IMR-90 (cell line): ENCODE data around the gene APC2. TPM values are rescaled to one million over a fixed set of nuclear protein-coding genes. Genes with fewer than 3 reads are reported as not detected.

Experiments used
- ATAC-seq: fragments of 200-7000 bp; cut with Tn5 transposase; 2 replicates; pipeline ENCODE4 v1.9.1; 2020; ENCODE audit warnings: low read depth, mild to moderate bottlenecking, moderate library complexity
- BruUV-seq: library from RNA; stranded (reverse); fragments of 400-500 nt; replicated peaks from 2 replicates; lab custom pipeline; 2021; lab: Mats Ljungman, UMichigan
- CTCF ChIA-PET: fragments of 300-600 bp; formaldehyde crosslinking; extraction: SDS; loops from one replicate; lab custom pipeline; 2021; ENCODE audit warnings: antibody characterized with exemption; lab: Yijun Ruan, JAX
- POLR2A ChIA-PET: fragments of 300-600 bp; sonication (Branson Sonifier 250); formaldehyde crosslinking; loops from one replicate; lab custom pipeline; 2022; ENCODE audit warnings: antibody characterized with exemption; ENCODE audit not compliant: unreplicated experiment; lab: Charles Lee
- DNase-seq: peaks from one replicate; pipeline ENCODE4 v3.0.0; 2013
- H2AFZ ChIP-seq: replicated peaks from 2 replicates; pipeline ENCODE3; 2013; ENCODE audit warnings: low read length, mild to moderate bottlenecking; ENCODE audit not compliant: poor library complexity
- H2AK5ac ChIP-seq: 2 replicates; pipeline ENCODE4 v1.6.1; 2013; ENCODE audit warnings: low read depth, low read length, inconsistent platforms
- H2AK9ac ChIP-seq: replicated peaks from 2 replicates; pipeline ENCODE3; 2013; ENCODE audit warnings: mild to moderate bottlenecking, low read depth, low read length, moderate library complexity; ENCODE audit not compliant: poor library complexity
- H2BK120ac ChIP-seq: 2 replicates; pipeline ENCODE4 v1.6.1; 2013; ENCODE audit warnings: low read depth, low read length, inconsistent platforms
- H2BK15ac ChIP-seq: 3 replicates; pipeline ENCODE4 v1.6.1; 2013; ENCODE audit warnings: low read depth, low read length, inconsistent platforms
- H2BK20ac ChIP-seq: 2 replicates; pipeline ENCODE4 v1.6.1; 2013; ENCODE audit warnings: low read depth, mild to moderate bottlenecking, inconsistent platforms, low read length, moderate library complexity
- H2BK5ac ChIP-seq: 2 replicates; pipeline ENCODE4 v1.6.1; 2013; ENCODE audit warnings: mild to moderate bottlenecking, low read depth, low read length, inconsistent platforms; ENCODE audit not compliant: poor library complexity, severe bottlenecking
- H3K14ac ChIP-seq: replicated peaks from 2 replicates; pipeline ENCODE4 v1.6.1; 2013; ENCODE audit warnings: low read depth, low read length, inconsistent platforms
- H3K18ac ChIP-seq: 2 replicates; pipeline ENCODE4 v1.6.1; 2013; ENCODE audit warnings: low read depth, low read length, control low read depth
- H3K23ac ChIP-seq: 2 replicates; pipeline ENCODE4 v1.6.1; 2013; ENCODE audit warnings: low read depth, low read length, inconsistent platforms
- H3K27ac ChIP-seq: 2 replicates; pipeline ENCODE4 v1.5.1; 2013; ENCODE audit warnings: mild to moderate bottlenecking, control low read depth, low read length; ENCODE audit not compliant: insufficient read depth
- H3K27me3 ChIP-seq: 2 replicates; pipeline ENCODE4 v1.6.1; 2013; ENCODE audit warnings: low read length; ENCODE audit not compliant: control insufficient read depth, insufficient read depth
- H3K36me3 ChIP-seq: 2 replicates; pipeline ENCODE4 v1.6.1; 2013; ENCODE audit warnings: low read length, mixed read lengths; ENCODE audit not compliant: control insufficient read depth, insufficient read depth
- H3K4ac ChIP-seq: 2 replicates; pipeline ENCODE4 v1.6.1; 2013; ENCODE audit warnings: low read depth, low read length, inconsistent platforms
- H3K4me1 ChIP-seq: 2 replicates; pipeline ENCODE4 v1.6.1; 2013; ENCODE audit warnings: low read length, mixed read lengths; ENCODE audit not compliant: control insufficient read depth, insufficient read depth
- H3K4me2 ChIP-seq: 2 replicates; pipeline ENCODE4 v1.6.1; 2013; ENCODE audit warnings: low read depth, mild to moderate bottlenecking, control low read depth, low read length, moderate library complexity
- H3K4me3 ChIP-seq: 2 replicates; pipeline ENCODE4 v1.5.1; 2013; ENCODE audit warnings: low read depth, mild to moderate bottlenecking, control low read depth, low read length, moderate library complexity; ENCODE audit not compliant: insufficient read depth
- H3K56ac ChIP-seq: 2 replicates; pipeline ENCODE4 v1.6.1; 2013; ENCODE audit warnings: low read length, inconsistent platforms; ENCODE audit not compliant: insufficient read depth; ENCODE audit errors: extremely low read depth
- H3K79me1 ChIP-seq, 2 experiments: 2 replicates each; pipeline ENCODE4 v1.6.1; 2013; ENCODE audit warnings: low read length in 2 of 2, inconsistent platforms in 1 of 2, low read depth in 1 of 2
- H3K9ac ChIP-seq: 2 replicates; pipeline ENCODE4 v1.6.1; 2013; ENCODE audit warnings: low read depth, low read length, control low read depth
- H3K9me1 ChIP-seq: 2 replicates; pipeline ENCODE4 v1.6.1; 2013; ENCODE audit warnings: low read length, inconsistent platforms; ENCODE audit not compliant: insufficient read depth
- H3K9me3 ChIP-seq: 2 replicates; pipeline ENCODE4 v1.6.1; 2013; ENCODE audit warnings: low read length; ENCODE audit not compliant: control insufficient read depth, insufficient read depth
- H4K20me1 ChIP-seq: 2 replicates; pipeline ENCODE4 v1.6.1; 2013; ENCODE audit warnings: low read length, inconsistent platforms; ENCODE audit not compliant: insufficient read depth
- H4K5ac ChIP-seq: 2 replicates; pipeline ENCODE4 v1.6.1; 2013; ENCODE audit warnings: mild to moderate bottlenecking, low read depth, low read length, control low read depth
- H4K8ac ChIP-seq, 2 experiments: 2 replicates each; pipeline ENCODE4 v1.6.1; 2013; ENCODE audit warnings: low read depth in 2 of 2, low read length in 2 of 2, control low read depth in 1 of 2, inconsistent platforms in 1 of 2
- H4K91ac ChIP-seq: 2 replicates; pipeline ENCODE4 v1.6.1; 2013; ENCODE audit warnings: low read depth, low read length, inconsistent platforms; ENCODE audit not compliant: insufficient read depth
- BHLHE40 ChIP-seq: fragments of 150-350 bp; IDR thresholded peaks from 2 replicates; pipeline ENCODE4 v1.6.1; 2016; ENCODE audit warnings: mild to moderate bottlenecking, low read depth, low read length
- CEBPB ChIP-seq: IDR thresholded peaks from 2 replicates; pipeline ENCODE4 v1.6.1; 2012; ENCODE audit warnings: low read depth, low read length, improper control_type of control experiment
- CHD1 ChIP-seq: IDR thresholded peaks from 2 replicates; pipeline ENCODE4 v1.6.1; 2012; ENCODE audit warnings: low read depth, low read length, improper control_type of control experiment
- FOS ChIP-seq: fragments of 150-350 bp; IDR thresholded peaks from 2 replicates; pipeline ENCODE4 v1.6.1; 2016; ENCODE audit warnings: low read depth, low read length
- MAFK ChIP-seq: IDR thresholded peaks from 2 replicates; pipeline ENCODE4 v1.6.1; 2012; ENCODE audit warnings: low read depth, low read length, improper control_type of control experiment
- MAZ ChIP-seq: IDR thresholded peaks from 2 replicates; pipeline ENCODE4 v1.6.1; 2012; ENCODE audit warnings: low read depth, mild to moderate bottlenecking, low read length, improper control_type of control experiment, moderate library complexity, borderline replicate concordance
- MXI1 ChIP-seq: IDR thresholded peaks from 2 replicates; pipeline ENCODE4 v1.6.1; 2012; ENCODE audit warnings: low read depth, mild to moderate bottlenecking, low read length, moderate library complexity, borderline replicate concordance
- NFE2L2 ChIP-seq: fragments of 150-350 bp; IDR thresholded peaks from 2 replicates; pipeline ENCODE4 v1.6.1; 2016; ENCODE audit warnings: low read depth, mild to moderate bottlenecking, low read length
- POLR2A ChIP-seq: IDR thresholded peaks from 2 replicates; pipeline ENCODE4 v1.6.1; 2012; ENCODE audit warnings: mild to moderate bottlenecking, low read depth, low read length
- RAD21 ChIP-seq: IDR thresholded peaks from 2 replicates; pipeline ENCODE4 v1.6.1; 2012; ENCODE audit warnings: low read length, improper control_type of control experiment
- RCOR1 ChIP-seq: IDR thresholded peaks from 2 replicates; pipeline ENCODE4 v1.6.1; 2012; ENCODE audit warnings: mild to moderate bottlenecking, low read length, improper control_type of control experiment; ENCODE audit not compliant: insufficient replicate concordance
- RFX5 ChIP-seq: IDR thresholded peaks from 2 replicates; pipeline ENCODE4 v1.8.0; 2012; ENCODE audit warnings: low read depth, mild to moderate bottlenecking, low read length, moderate library complexity
- SMC3 ChIP-seq: fragments of 150-350 bp; IDR thresholded peaks from 2 replicates; pipeline ENCODE4 v1.6.1; 2016; ENCODE audit warnings: low read depth, mild to moderate bottlenecking, antibody characterized with exemption, low read length, moderate library complexity
- WGBS, 2 experiments: methylation state at CpG; one replicate each; pipeline versions ENCODE4 v1.1.5 to v1.1.7; 2013; ENCODE audit warnings: missing lambda C conversion rate in 2 of 2; ENCODE audit not compliant: insufficient read length in 1 of 2; ENCODE audit errors: extremely low coverage in 2 of 2; 5-methylcytosine and 5-hydroxymethylcytosine counted together
- dilution Hi-C: fragments of 300-500 bp; cut with HindIII; formaldehyde crosslinking; loops from one replicate; pipeline ENCODE4 v1.14.3; 2018; ENCODE audit warnings: low sequenced_read_pairs; ENCODE audit not compliant: unreplicated experiment
- in situ Hi-C: fragments of 300-500 bp; cut with MboI; formaldehyde crosslinking; loops from 3 replicates; pipeline ENCODE4 v1.14.3; 2019; ENCODE audit warnings: low sequenced_read_pairs, inconsistent platforms, mixed read lengths
- intact Hi-C: fragments of 100-400 bp; cut with micrococcal nuclease; formaldehyde crosslinking; loops from 2 replicates; pipeline ENCODE4 v1.10.0; 2022
- polyA plus RNA-seq, 3 experiments: library from polyadenylated mRNA; depleted of rRNA; stranded (reverse); fragments of >200 nt; gene quantifications; 2 replicates each; pipeline ENCODE4 v1.2.3, GENCODE V29; 2012; ENCODE audit warnings: low replicate concordance in 1 of 3
- total RNA-seq: library from RNA; depleted of rRNA; stranded (reverse); fragments of >200 nt; gene quantifications from 2 replicates; pipeline ENCODE4 v1.2.3, GENCODE V29; 2012
- TF ChIP-seq, protein P1 (sequence below): fragments of 150-350 bp; IDR thresholded peaks from 2 replicates; pipeline ENCODE4 v1.6.1; 2017; ENCODE audit warnings: mild to moderate bottlenecking, antibody characterized with exemption, low read length, low read depth
- TF ChIP-seq, protein P2 (sequence below): fragments of 150-350 bp; IDR thresholded peaks from 2 replicates; pipeline ENCODE4 v1.6.1; 2016; ENCODE audit warnings: low read depth, mild to moderate bottlenecking, low read length, moderate library complexity, borderline replicate concordance

APC2 gene
- total and polyA plus RNA-seq, 2 of the 4 experiments (the other 2 are of a cell fraction): 0.36 to 0.41 TPM

DNA sequence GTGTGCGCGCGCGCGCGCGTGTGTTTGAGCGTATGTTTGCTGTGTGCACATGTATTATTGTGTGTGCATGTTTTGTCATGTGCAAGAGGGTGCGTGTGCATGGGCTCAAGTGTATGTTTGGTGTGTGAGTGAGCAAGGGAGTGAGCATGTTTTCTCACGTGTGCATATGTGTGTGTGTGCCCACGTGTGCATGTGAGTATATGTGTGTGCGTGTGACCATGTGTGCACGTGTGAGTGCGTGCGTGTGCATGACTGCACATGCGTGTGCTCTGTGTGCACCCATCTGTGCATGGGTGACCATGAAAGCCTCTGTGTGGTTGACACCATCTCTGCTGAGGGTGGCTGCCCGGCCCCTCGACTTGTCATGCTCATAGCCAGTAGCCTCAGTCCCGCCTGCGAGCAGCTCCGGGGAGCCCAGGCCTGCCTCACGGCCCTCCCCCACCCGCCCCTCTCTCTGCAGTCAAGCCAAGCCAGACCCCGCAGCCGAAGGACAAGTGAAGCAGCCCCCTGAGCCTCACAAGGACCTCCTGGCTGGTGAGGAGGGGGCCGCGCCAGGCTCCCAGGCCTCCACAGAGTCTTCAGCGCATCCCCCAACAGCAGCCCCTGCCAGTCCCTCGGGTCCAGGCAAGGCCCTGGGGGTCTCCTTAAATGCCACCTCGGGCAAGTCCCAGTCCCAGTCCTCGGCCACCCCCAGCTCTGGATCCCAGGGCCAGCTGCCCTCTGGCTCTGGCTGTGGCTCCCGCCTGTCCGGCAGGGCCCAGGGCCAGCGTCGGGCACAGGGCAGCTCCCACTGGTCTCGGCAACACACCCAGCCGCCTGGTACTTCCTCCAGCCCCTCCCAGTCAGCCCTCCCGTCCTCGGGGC lies 47.0 kb downstream of the APC2 start:
- Histone ChIP-seq H3K4me1 (no peaks in the 10 kb centered on the region), H3K9ac (no peak overlapping the region), H4K20me1 (no peaks in the 10 kb centered on the region), H3K4ac (no peak overlapping the region), H3K27me3 (peaks cover 11% of the 10 kb centered on the region; the same call in 1 of the 2 replicates), H3K23ac (no peak overlapping the region), H2BK15ac (no peak overlapping the region), H3K79me1 (no peaks in the 10 kb centered on the region), H3K36me3 (no peaks in the 10 kb centered on the region), H2AFZ (peak overlapping the region; percentile 3), H3K4me2 (no peak overlapping the region), H4K8ac (no peak overlapping the region), H3K14ac (no peak overlapping the region), H3K9me1 (no peaks in the 10 kb centered on the region), H2AK5ac (no peak overlapping the region), H2BK20ac (no peak overlapping the region), H3K4me3 (no peak overlapping the region), H3K9me3 (no peaks in the 10 kb centered on the region), H2BK120ac (no peak overlapping the region), H3K56ac (no peak overlapping the region), H3K27ac (no peak overlapping the region), H4K5ac (no peak overlapping the region), H2BK5ac (no peak overlapping the region), H2AK9ac (no peak overlapping the region), H3K18ac (no peak overlapping the region), H4K91ac (no peak overlapping the region)
- CTCF ChIA-PET: no interaction called here
- in situ Hi-C loops: no loop called here
- 50% methylated on average over 20 of the region's 39 CpGs; no CpG with 5 or more reads in 1 of the 2 experiments for WGBS, 2 experiments
- intact Hi-C loops: no loop called here
- DNase-seq (no peak), ATAC-seq (no peak)
- POLR2A ChIA-PET: no interaction called here
- dilution Hi-C loops: no loop called here
- BruUV-seq: no TSS peak
- TF ChIP-seq RFX5: no peak
- no peak for TF ChIP-seq SMC3
- TF ChIP-seq, protein P1, sequence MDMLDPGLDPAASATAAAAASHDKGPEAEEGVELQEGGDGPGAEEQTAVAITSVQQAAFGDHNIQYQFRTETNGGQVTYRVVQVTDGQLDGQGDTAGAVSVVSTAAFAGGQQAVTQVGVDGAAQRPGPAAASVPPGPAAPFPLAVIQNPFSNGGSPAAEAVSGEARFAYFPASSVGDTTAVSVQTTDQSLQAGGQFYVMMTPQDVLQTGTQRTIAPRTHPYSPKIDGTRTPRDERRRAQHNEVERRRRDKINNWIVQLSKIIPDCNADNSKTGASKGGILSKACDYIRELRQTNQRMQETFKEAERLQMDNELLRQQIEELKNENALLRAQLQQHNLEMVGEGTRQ: no peak
- no peak for TF ChIP-seq MAZ
- TF ChIP-seq MAFK: no peak
- TF ChIP-seq RCOR1: no peak
- no peak for TF ChIP-seq POLR2A
- no peak for TF ChIP-seq CEBPB
- TF ChIP-seq, protein P2, sequence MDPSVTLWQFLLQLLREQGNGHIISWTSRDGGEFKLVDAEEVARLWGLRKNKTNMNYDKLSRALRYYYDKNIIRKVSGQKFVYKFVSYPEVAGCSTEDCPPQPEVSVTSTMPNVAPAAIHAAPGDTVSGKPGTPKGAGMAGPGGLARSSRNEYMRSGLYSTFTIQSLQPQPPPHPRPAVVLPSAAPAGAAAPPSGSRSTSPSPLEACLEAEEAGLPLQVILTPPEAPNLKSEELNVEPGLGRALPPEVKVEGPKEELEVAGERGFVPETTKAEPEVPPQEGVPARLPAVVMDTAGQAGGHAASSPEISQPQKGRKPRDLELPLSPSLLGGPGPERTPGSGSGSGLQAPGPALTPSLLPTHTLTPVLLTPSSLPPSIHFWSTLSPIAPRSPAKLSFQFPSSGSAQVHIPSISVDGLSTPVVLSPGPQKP: no peak
- TF ChIP-seq RAD21: no peak
- TF ChIP-seq FOS: no peak
- no peak for TF ChIP-seq MXI1
- no peak for TF ChIP-seq NFE2L2
- no peak for TF ChIP-seq BHLHE40
- no peak for TF ChIP-seq CHD1
